IMR-90 (cell line): ENCODE results near the gene PKHD1. TPM values are rescaled to one million over a fixed set of nuclear protein-coding genes. Genes with fewer than 3 reads are reported as not detected.

Source experiments
- ATAC-seq: fragments of 200-7000 bp; cut with Tn5 transposase; 2 replicates; pipeline ENCODE4 v1.9.1; 2020; ENCODE audit warnings: low read depth, mild to moderate bottlenecking, moderate library complexity
- BruUV-seq: library from RNA; stranded (reverse); fragments of 400-500 nt; replicated peaks from 2 replicates; lab custom pipeline; 2021; lab: Mats Ljungman, UMichigan
- CTCF ChIA-PET: fragments of 300-600 bp; formaldehyde crosslinking; extraction: SDS; loops from one replicate; lab custom pipeline; 2021; ENCODE audit warnings: antibody characterized with exemption; lab: Yijun Ruan, JAX
- POLR2A ChIA-PET: fragments of 300-600 bp; sonication (Branson Sonifier 250); formaldehyde crosslinking; loops from one replicate; lab custom pipeline; 2022; ENCODE audit warnings: antibody characterized with exemption; ENCODE audit not compliant: unreplicated experiment; lab: Charles Lee
- DNase-seq: peaks from one replicate; pipeline ENCODE4 v3.0.0; 2013
- H2AFZ ChIP-seq: replicated peaks from 2 replicates; pipeline ENCODE3; 2013; ENCODE audit warnings: low read length, mild to moderate bottlenecking; ENCODE audit not compliant: poor library complexity
- H2AK5ac ChIP-seq: 2 replicates; pipeline ENCODE4 v1.6.1; 2013; ENCODE audit warnings: low read depth, low read length, inconsistent platforms
- H2AK9ac ChIP-seq: replicated peaks from 2 replicates; pipeline ENCODE3; 2013; ENCODE audit warnings: mild to moderate bottlenecking, low read depth, low read length, moderate library complexity; ENCODE audit not compliant: poor library complexity
- H2BK120ac ChIP-seq: 2 replicates; pipeline ENCODE4 v1.6.1; 2013; ENCODE audit warnings: low read depth, low read length, inconsistent platforms
- H2BK15ac ChIP-seq: 3 replicates; pipeline ENCODE4 v1.6.1; 2013; ENCODE audit warnings: low read depth, low read length, inconsistent platforms
- H2BK20ac ChIP-seq: 2 replicates; pipeline ENCODE4 v1.6.1; 2013; ENCODE audit warnings: low read depth, mild to moderate bottlenecking, inconsistent platforms, low read length, moderate library complexity
- H2BK5ac ChIP-seq: 2 replicates; pipeline ENCODE4 v1.6.1; 2013; ENCODE audit warnings: mild to moderate bottlenecking, low read depth, low read length, inconsistent platforms; ENCODE audit not compliant: poor library complexity, severe bottlenecking
- H3K14ac ChIP-seq: replicated peaks from 2 replicates; pipeline ENCODE4 v1.6.1; 2013; ENCODE audit warnings: low read depth, low read length, inconsistent platforms
- H3K18ac ChIP-seq: 2 replicates; pipeline ENCODE4 v1.6.1; 2013; ENCODE audit warnings: low read depth, low read length, control low read depth
- H3K23ac ChIP-seq: 2 replicates; pipeline ENCODE4 v1.6.1; 2013; ENCODE audit warnings: low read depth, low read length, inconsistent platforms
- H3K27ac ChIP-seq: 2 replicates; pipeline ENCODE4 v1.5.1; 2013; ENCODE audit warnings: mild to moderate bottlenecking, control low read depth, low read length; ENCODE audit not compliant: insufficient read depth
- H3K27me3 ChIP-seq: 2 replicates; pipeline ENCODE4 v1.6.1; 2013; ENCODE audit warnings: low read length; ENCODE audit not compliant: control insufficient read depth, insufficient read depth
- H3K36me3 ChIP-seq: 2 replicates; pipeline ENCODE4 v1.6.1; 2013; ENCODE audit warnings: low read length, mixed read lengths; ENCODE audit not compliant: control insufficient read depth, insufficient read depth
- H3K4ac ChIP-seq: 2 replicates; pipeline ENCODE4 v1.6.1; 2013; ENCODE audit warnings: low read depth, low read length, inconsistent platforms
- H3K4me1 ChIP-seq: 2 replicates; pipeline ENCODE4 v1.6.1; 2013; ENCODE audit warnings: low read length, mixed read lengths; ENCODE audit not compliant: control insufficient read depth, insufficient read depth
- H3K4me2 ChIP-seq: 2 replicates; pipeline ENCODE4 v1.6.1; 2013; ENCODE audit warnings: low read depth, mild to moderate bottlenecking, control low read depth, low read length, moderate library complexity
- H3K4me3 ChIP-seq: 2 replicates; pipeline ENCODE4 v1.5.1; 2013; ENCODE audit warnings: low read depth, mild to moderate bottlenecking, control low read depth, low read length, moderate library complexity; ENCODE audit not compliant: insufficient read depth
- H3K56ac ChIP-seq: 2 replicates; pipeline ENCODE4 v1.6.1; 2013; ENCODE audit warnings: low read length, inconsistent platforms; ENCODE audit not compliant: insufficient read depth; ENCODE audit errors: extremely low read depth
- H3K79me1 ChIP-seq, 2 experiments: 2 replicates each; pipeline ENCODE4 v1.6.1; 2013; ENCODE audit warnings: low read length in 2 of 2, inconsistent platforms in 1 of 2, low read depth in 1 of 2
- H3K9ac ChIP-seq: 2 replicates; pipeline ENCODE4 v1.6.1; 2013; ENCODE audit warnings: low read depth, low read length, control low read depth
- H3K9me1 ChIP-seq: 2 replicates; pipeline ENCODE4 v1.6.1; 2013; ENCODE audit warnings: low read length, inconsistent platforms; ENCODE audit not compliant: insufficient read depth
- H3K9me3 ChIP-seq: 2 replicates; pipeline ENCODE4 v1.6.1; 2013; ENCODE audit warnings: low read length; ENCODE audit not compliant: control insufficient read depth, insufficient read depth
- H4K20me1 ChIP-seq: 2 replicates; pipeline ENCODE4 v1.6.1; 2013; ENCODE audit warnings: low read length, inconsistent platforms; ENCODE audit not compliant: insufficient read depth
- H4K5ac ChIP-seq: 2 replicates; pipeline ENCODE4 v1.6.1; 2013; ENCODE audit warnings: mild to moderate bottlenecking, low read depth, low read length, control low read depth
- H4K8ac ChIP-seq, 2 experiments: 2 replicates each; pipeline ENCODE4 v1.6.1; 2013; ENCODE audit warnings: low read depth in 2 of 2, low read length in 2 of 2, control low read depth in 1 of 2, inconsistent platforms in 1 of 2
- H4K91ac ChIP-seq: 2 replicates; pipeline ENCODE4 v1.6.1; 2013; ENCODE audit warnings: low read depth, low read length, inconsistent platforms; ENCODE audit not compliant: insufficient read depth
- BHLHE40 ChIP-seq: fragments of 150-350 bp; IDR thresholded peaks from 2 replicates; pipeline ENCODE4 v1.6.1; 2016; ENCODE audit warnings: mild to moderate bottlenecking, low read depth, low read length
- CEBPB ChIP-seq: IDR thresholded peaks from 2 replicates; pipeline ENCODE4 v1.6.1; 2012; ENCODE audit warnings: low read depth, low read length, improper control_type of control experiment
- CHD1 ChIP-seq: IDR thresholded peaks from 2 replicates; pipeline ENCODE4 v1.6.1; 2012; ENCODE audit warnings: low read depth, low read length, improper control_type of control experiment
- CTCF ChIP-seq: conservative IDR thresholded peaks from 2 replicates; pipeline ENCODE4 v1.5.1; 2012; ENCODE audit warnings: mild to moderate bottlenecking, low read depth, low read length, improper control_type of control experiment
- ELK1 ChIP-seq: fragments of 150-350 bp; IDR thresholded peaks from 2 replicates; pipeline ENCODE4 v1.6.1; 2016; ENCODE audit warnings: low read depth, mild to moderate bottlenecking, low read length, moderate library complexity, borderline replicate concordance
- MAFK ChIP-seq: IDR thresholded peaks from 2 replicates; pipeline ENCODE4 v1.6.1; 2012; ENCODE audit warnings: low read depth, low read length, improper control_type of control experiment
- MAZ ChIP-seq: IDR thresholded peaks from 2 replicates; pipeline ENCODE4 v1.6.1; 2012; ENCODE audit warnings: low read depth, mild to moderate bottlenecking, low read length, improper control_type of control experiment, moderate library complexity, borderline replicate concordance
- MXI1 ChIP-seq: IDR thresholded peaks from 2 replicates; pipeline ENCODE4 v1.6.1; 2012; ENCODE audit warnings: low read depth, mild to moderate bottlenecking, low read length, moderate library complexity, borderline replicate concordance
- NFE2L2 ChIP-seq: fragments of 150-350 bp; IDR thresholded peaks from 2 replicates; pipeline ENCODE4 v1.6.1; 2016; ENCODE audit warnings: low read depth, mild to moderate bottlenecking, low read length
- RCOR1 ChIP-seq: IDR thresholded peaks from 2 replicates; pipeline ENCODE4 v1.6.1; 2012; ENCODE audit warnings: mild to moderate bottlenecking, low read length, improper control_type of control experiment; ENCODE audit not compliant: insufficient replicate concordance
- RFX5 ChIP-seq: IDR thresholded peaks from 2 replicates; pipeline ENCODE4 v1.8.0; 2012; ENCODE audit warnings: low read depth, mild to moderate bottlenecking, low read length, moderate library complexity
- SMC3 ChIP-seq: fragments of 150-350 bp; IDR thresholded peaks from 2 replicates; pipeline ENCODE4 v1.6.1; 2016; ENCODE audit warnings: low read depth, mild to moderate bottlenecking, antibody characterized with exemption, low read length, moderate library complexity
- USF2 ChIP-seq: fragments of 150-350 bp; IDR thresholded peaks from 2 replicates; pipeline ENCODE4 v1.6.1; 2017; ENCODE audit warnings: mild to moderate bottlenecking, antibody characterized with exemption, low read length, low read depth
- WGBS, 2 experiments: methylation state at CpG; one replicate each; pipeline versions ENCODE4 v1.1.5 to v1.1.7; 2013; ENCODE audit warnings: missing lambda C conversion rate in 2 of 2; ENCODE audit not compliant: insufficient read length in 1 of 2; ENCODE audit errors: extremely low coverage in 2 of 2; 5-methylcytosine and 5-hydroxymethylcytosine counted together
- dilution Hi-C: fragments of 300-500 bp; cut with HindIII; formaldehyde crosslinking; loops from one replicate; pipeline ENCODE4 v1.14.3; 2018; ENCODE audit warnings: low sequenced_read_pairs; ENCODE audit not compliant: unreplicated experiment
- in situ Hi-C: fragments of 300-500 bp; cut with MboI; formaldehyde crosslinking; loops from 3 replicates; pipeline ENCODE4 v1.14.3; 2019; ENCODE audit warnings: low sequenced_read_pairs, inconsistent platforms, mixed read lengths
- intact Hi-C: fragments of 100-400 bp; cut with micrococcal nuclease; formaldehyde crosslinking; loops from 2 replicates; pipeline ENCODE4 v1.10.0; 2022
- polyA plus RNA-seq, 3 experiments: library from polyadenylated mRNA; depleted of rRNA; stranded (reverse); fragments of >200 nt; gene quantifications; 2 replicates each; pipeline ENCODE4 v1.2.3, GENCODE V29; 2012; ENCODE audit warnings: low replicate concordance in 1 of 3
- total RNA-seq: library from RNA; depleted of rRNA; stranded (reverse); fragments of >200 nt; gene quantifications from 2 replicates; pipeline ENCODE4 v1.2.3, GENCODE V29; 2012

Gene PKHD1
- total and polyA plus RNA-seq, 2 of the 4 experiments (the other 2 are of a cell fraction) = not detected

- no peak overlapping the region for H2AFZ ChIP-seq
- H3K9me1 ChIP-seq = no peaks in the 10 kb centered on the region
- H4K91ac ChIP-seq = no peak overlapping the region
- no peaks in the 10 kb centered on the region for H4K20me1 ChIP-seq
- H4K8ac ChIP-seq = no peak overlapping the region
- no peak overlapping the region for H2AK5ac ChIP-seq
- no peak overlapping the region for H3K14ac ChIP-seq
- ATAC-seq = no peak
- H2BK20ac ChIP-seq = no peak overlapping the region
- no peak overlapping the region for H4K5ac ChIP-seq
- in situ Hi-C loops = no loop called here
- BruUV-seq = no TSS peak
- H3K9ac ChIP-seq = no peak overlapping the region
- CTCF ChIA-PET = interaction anchor here (0.6 kb wide), 1 partner anchor 1351 kb away, joined by 5 read pairs; no protein-coding TSS in a partner anchor
- no peaks in the 10 kb centered on the region for H3K9me3 ChIP-seq
- no peaks in the 10 kb centered on the region for H3K36me3 ChIP-seq
- no peaks in the 10 kb centered on the region for H3K79me1 ChIP-seq
- no peak for DNase-seq
- no peak overlapping the region for H2AK9ac ChIP-seq
- H3K4me1 ChIP-seq = no peaks in the 10 kb centered on the region
- dilution Hi-C loops = no loop called here
- POLR2A ChIA-PET = no interaction called here
- WGBS, 2 experiments = no CpG with 5 or more reads among the region's 6 CpGs
- H3K18ac ChIP-seq = no peak overlapping the region
- no peak overlapping the region for H2BK120ac ChIP-seq
- no peak overlapping the region for H3K4ac ChIP-seq
- H3K27ac ChIP-seq = no peak overlapping the region
- H2BK5ac ChIP-seq = no peak overlapping the region
- no peak overlapping the region for H3K4me3 ChIP-seq
- no peak overlapping the region for H3K56ac ChIP-seq
- no peaks in the 10 kb centered on the region for H3K27me3 ChIP-seq
- TF ChIP-seq SMC3 (no peak), CHD1 (no peak), NFE2L2 (no peak), RFX5 (no peak), MAFK (no peak), RCOR1 (no peak), MAZ (no peak), USF2 (no peak), BHLHE40 (no peak), MXI1 (no peak), ELK1 (no peak), CEBPB (no peak), CTCF (no peak)
- H3K4me2 ChIP-seq = no peak overlapping the region
- intact Hi-C loops = no loop called here
- no peak overlapping the region for H3K23ac ChIP-seq
- H2BK15ac ChIP-seq = no peak overlapping the region
Measured at GRCh38 chr6:51737580-51738360, 349.6 kb downstream of the PKHD1 start.
